SH-SY5Y (cell line): ENCODE data around the gene GAB2.

Experiments
- GATA2 ChIP-seq: IDR thresholded peaks from 2 replicates; pipeline ENCODE4 v1.6.1; 2011; ENCODE audit warnings: mild to moderate bottlenecking, low read depth, low read length
- GATA3 ChIP-seq: IDR thresholded peaks from 2 replicates; pipeline ENCODE4 v1.6.1; 2011; ENCODE audit warnings: low read depth, mild to moderate bottlenecking, low read length, moderate library complexity

Gene GAB2

GRCh38 chr11:78419327-78419726 lies 1.7 kb upstream of the GAB2 start:
- TF ChIP-seq GATA2, result no peak
- TF ChIP-seq GATA3, result no peak

GRCh38 chr11:78418584-78419211 lies 1.1 kb upstream of the GAB2 start:
- TF ChIP-seq GATA3 (no peak), GATA2 (no peak)

GRCh38 chr11:78417888-78418583 lies 416 bp upstream of the GAB2 start:
- no peak for TF ChIP-seq GATA3
- no peak for TF ChIP-seq GATA2

DNA sequence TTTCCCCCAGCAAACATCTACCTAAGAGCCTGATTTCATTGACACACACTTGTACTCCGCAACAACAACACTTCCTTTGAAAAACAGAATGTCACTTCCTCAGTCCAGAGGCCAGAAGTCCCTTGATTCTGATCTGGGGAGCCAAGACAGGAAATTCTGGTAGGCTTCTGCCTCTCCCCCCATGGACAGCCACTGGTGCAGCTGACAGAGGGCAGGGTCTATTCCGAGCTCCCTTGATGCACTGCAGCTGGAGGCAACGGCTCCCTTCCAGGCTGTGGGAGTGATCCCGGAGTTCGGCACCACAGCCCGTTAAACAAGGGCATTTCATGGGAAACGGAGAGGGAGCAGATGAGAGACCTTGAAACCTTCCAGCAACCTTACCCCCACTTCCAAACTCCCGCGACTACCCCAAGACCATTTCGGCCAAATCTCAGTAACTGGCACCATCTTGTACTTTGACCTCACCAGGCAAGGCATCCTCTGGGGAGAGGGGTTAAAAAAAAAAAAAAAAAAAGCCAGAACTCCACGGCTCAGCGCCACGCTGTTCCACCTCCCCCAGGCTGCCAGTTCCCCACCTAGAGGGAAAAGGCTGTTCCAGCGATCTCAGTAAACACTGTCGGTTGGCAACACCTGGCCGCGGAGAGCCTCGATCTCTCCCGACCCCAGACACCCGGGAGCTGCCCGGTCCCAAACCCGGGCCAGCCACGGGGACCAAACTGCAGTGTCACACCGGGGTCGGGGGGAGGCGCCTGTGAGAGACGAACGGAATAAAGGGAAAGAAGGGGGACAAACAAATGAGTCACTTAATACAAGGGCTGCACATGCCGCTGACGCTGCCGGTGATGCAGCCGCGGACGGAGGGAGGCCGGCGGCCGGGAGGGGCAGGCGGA lies 1.1 kb downstream of the GAB2 start:
- TF ChIP-seq GATA3 (no peak), GATA2 (peak; percentile 31; the same call in 1 of the 2 replicates)

DNA sequence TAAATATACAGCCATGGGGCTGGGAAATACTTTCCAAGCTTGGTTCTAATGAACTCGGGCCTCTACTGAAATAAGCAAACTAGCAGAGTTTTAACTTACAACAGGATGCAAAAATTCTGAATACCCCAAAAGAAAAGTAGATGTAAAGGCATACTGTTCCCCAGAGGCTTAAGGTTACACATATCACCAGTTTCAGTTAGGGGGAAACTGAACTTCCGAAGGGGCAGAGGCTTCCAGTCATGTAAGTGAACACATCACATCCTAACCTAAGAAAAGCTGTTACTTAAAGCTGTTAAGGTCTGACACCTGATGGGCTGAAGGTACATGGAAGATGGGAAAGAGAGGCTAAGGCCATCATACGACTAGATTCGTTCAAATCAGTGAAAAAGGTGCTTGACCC lies 2.3 kb downstream of the GAB2 start:
- TF ChIP-seq GATA2 (no peak), GATA3 (no peak)

GRCh38 chr11:78414321-78415051 lies 3.1 kb downstream of the GAB2 start:
- TF ChIP-seq GATA2 (no peak), GATA3 (no peak)

DNA sequence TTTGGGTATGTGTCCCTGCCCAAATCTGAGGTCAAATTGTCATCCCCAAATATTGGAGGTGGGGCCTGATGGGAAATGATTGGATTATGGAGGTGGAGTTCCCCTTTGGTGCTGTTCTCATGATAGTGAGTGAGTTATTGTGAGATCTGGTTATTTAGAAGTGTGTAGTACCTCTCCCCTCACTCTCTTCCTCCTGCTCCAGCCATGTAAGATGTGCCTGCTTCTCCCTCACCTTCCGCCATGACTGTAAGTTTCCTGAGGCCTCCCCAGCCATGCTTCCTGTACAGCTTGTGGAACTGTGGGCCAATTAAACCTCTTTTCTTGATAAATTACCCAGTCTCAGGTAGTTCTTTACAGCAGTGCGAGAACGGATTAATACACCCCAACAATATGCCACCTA lies 9.0 kb downstream of the GAB2 start:
- no peak for TF ChIP-seq GATA3
- TF ChIP-seq GATA2, result no peak

- TF ChIP-seq GATA3, result no peak
- no peak for TF ChIP-seq GATA2
Measured at GRCh38 chr11:78406568-78407196, 10.9 kb downstream of the GAB2 start.

DNA sequence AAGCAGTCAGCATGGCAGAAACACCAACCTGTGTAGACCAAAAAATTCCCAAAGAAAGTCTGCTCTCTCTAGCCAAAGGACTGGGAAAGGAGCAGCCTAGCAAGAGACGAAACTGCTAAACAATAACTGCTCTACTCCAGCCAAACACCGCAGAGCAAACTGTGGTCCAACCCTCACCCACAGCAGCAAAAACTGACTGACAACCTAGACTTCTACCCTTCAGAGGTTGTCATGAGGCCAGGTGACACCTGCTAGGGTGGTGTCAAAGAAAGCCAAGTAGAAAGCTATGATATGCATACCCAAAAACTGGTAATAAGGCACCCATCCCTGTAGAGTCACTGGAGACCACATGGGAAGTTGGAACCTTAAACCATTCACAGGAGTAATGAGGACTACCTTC lies 11.8 kb downstream of the GAB2 start:
- no peak for TF ChIP-seq GATA2
- TF ChIP-seq GATA3, result no peak

DNA sequence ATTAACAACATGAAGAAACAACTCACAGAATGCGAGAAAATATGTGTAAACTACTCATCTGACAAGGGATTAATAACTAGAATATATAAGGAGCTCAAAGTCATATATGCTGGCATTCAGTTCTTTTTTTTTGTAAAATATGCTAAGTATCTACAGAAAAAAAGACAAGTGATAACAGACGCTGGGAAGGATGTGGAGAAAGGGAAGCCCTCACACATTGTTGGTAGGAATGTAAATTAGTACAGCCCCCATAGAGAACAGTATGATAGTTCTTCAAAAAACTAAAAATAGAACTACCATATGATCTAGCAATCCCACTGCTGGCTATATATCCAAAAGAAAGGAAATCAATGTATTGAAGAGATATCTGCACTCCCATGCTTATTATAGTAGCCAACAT lies 13.8 kb downstream of the GAB2 start:
- TF ChIP-seq GATA3, result no peak
- TF ChIP-seq GATA2, result no peak

- TF ChIP-seq GATA2 (no peak), GATA3 (no peak)
Measured at GRCh38 chr11:78402847-78403246, 14.8 kb downstream of the GAB2 start.

GRCh38 chr11:78400702-78401101 lies 16.9 kb downstream of the GAB2 start:
- no peak for TF ChIP-seq GATA3
- TF ChIP-seq GATA2, result no peak

GRCh38 chr11:78400116-78400515 lies 17.5 kb downstream of the GAB2 start:
- TF ChIP-seq GATA2, result no peak
- no peak for TF ChIP-seq GATA3

DNA sequence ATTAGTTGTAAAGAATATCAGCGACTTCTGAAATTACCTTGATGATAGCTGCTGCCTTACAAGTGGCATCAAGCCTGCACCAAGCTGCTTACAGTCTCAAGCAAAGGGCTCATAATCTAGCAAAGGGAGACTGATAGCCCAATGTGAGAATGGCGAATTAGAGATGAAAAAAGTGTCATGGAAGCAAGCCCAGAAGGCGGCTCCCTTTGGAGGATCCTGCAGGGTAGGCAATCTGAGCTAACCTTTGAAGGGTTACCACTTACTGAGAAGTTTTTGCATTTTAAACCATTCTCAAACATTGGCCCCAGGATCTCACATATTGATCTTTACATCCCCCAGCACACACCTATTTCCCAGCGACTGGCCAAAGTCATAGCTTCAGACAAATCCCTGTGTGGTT lies 18.5 kb downstream of the GAB2 start:
- TF ChIP-seq GATA2 (no peak), GATA3 (no peak)
